Activated naive CD4-positive, alpha-beta T cell treated with Interleukin-2 at 50 U/mL for 16 hours (primary cell): Measurements from ENCODE around the gene OR2A25.

Experiments used
- DNase-seq: peaks from one replicate; pipeline ENCODE4 v3.0.0-alpha.2; 2020

The OR2A25 gene

GRCh38 chr7:144085978-144086377 is 16.4 kb downstream of the OR2A25 start, which contains the start of gene OR2A12:
Gene OR2A12, plus strand, starts transcription at chr7:144086278. Its CDS starts 8,830 bp downstream, at chr7:144095108.
- no peak for DNase-seq

GRCh38 chr7:144086730-144087129 is 17.1 kb downstream of the OR2A25 start:
- no peak for DNase-seq

- DNase-seq: no peak
Observed at GRCh38 chr7:144087230-144087629, 17.6 kb downstream of the OR2A25 start.

- DNase-seq: no peak
Observed at GRCh38 chr7:144090667-144091066, 21.1 kb downstream of the OR2A25 start.

GRCh38 chr7:144098776-144099175 is 29.2 kb downstream of the OR2A25 start:
- DNase-seq: no peak

- no peak for DNase-seq
Observed at GRCh38 chr7:144100607-144101006, 31.0 kb downstream of the OR2A25 start.

GRCh38 chr7:144102041-144102440 is 32.4 kb downstream of the OR2A25 start:
- no peak for DNase-seq

- no peak for DNase-seq
Observed at GRCh38 chr7:144105211-144105610, 35.6 kb downstream of the OR2A25 start.

GRCh38 chr7:144109283-144109682 is 39.7 kb downstream of the OR2A25 start, which contains the start of gene OR2A2:
Gene OR2A2, plus strand, starts transcription at chr7:144109583. Its CDS starts 0 bp downstream, at chr7:144109583.
- DNase-seq: no peak

GRCh38 chr7:144110272-144110671 is 40.7 kb downstream of the OR2A25 start:
- DNase-seq: no peak

- DNase-seq: no peak
Observed at GRCh38 chr7:144113651-144114050, 44.0 kb downstream of the OR2A25 start.

- no peak for DNase-seq
Observed at GRCh38 chr7:144118341-144118740, 48.7 kb downstream of the OR2A25 start.

- no peak for DNase-seq
Observed at GRCh38 chr7:144122876-144123275, 53.3 kb downstream of the OR2A25 start, which contains the start of gene OR2A14. Gene OR2A14, plus strand, starts transcription at chr7:144123176. Its CDS starts 5,937 bp downstream, at chr7:144129113.
